OCI-M2 (cell line): ENCODE measurements around the gene EPX.

Experiments
- DNase-seq: peaks from one replicate; lab custom pipeline; 2025; ENCODE audit not compliant: unreplicated experiment; lab: John Stamatoyannopoulos, UW

EPX gene

GRCh38 chr17:58250344-58251011 lies 58.0 kb downstream of the EPX start:
- DNase-seq, result no peak

- DNase-seq, result no peak
Observed at GRCh38 chr17:58252141-58252540, 59.6 kb downstream of the EPX start.

GRCh38 chr17:58253082-58253481 lies 60.6 kb downstream of the EPX start:
- no peak for DNase-seq
